ENCODE results near the gene KRTAP20-1.

- TF ChIP-seq CTCF (IDR thresholded peaks at IDR 0.05; ENCODE audit: insufficient read depth, low read length), result no peak
- no peak for TF ChIP-seq REST (IDR thresholded peaks at IDR 0.05; ENCODE audit: insufficient replicate concordance, low read depth)
- no peak for TF ChIP-seq POLR2AphosphoS5 (IDR thresholded peaks at IDR 0.05; ENCODE audit: low read depth)
- no peak for TF ChIP-seq GABPA (IDR thresholded peaks at IDR 0.05; ENCODE audit: low read depth)
Observed at GRCh38 chr21:30580132-30580531, 36.1 kb upstream of the KRTAP20-1 start.

Data from HL-60 (cell line).